ENCODE measurements around the gene CHD2. TPM values are rescaled to one million over a fixed set of nuclear protein-coding genes. Genes with fewer than 3 reads are reported as not detected.

CHD2 gene
- total and polyA plus RNA-seq, 9 donors: 53.4 to 71.2 (median 54.8) TPM

DNA sequence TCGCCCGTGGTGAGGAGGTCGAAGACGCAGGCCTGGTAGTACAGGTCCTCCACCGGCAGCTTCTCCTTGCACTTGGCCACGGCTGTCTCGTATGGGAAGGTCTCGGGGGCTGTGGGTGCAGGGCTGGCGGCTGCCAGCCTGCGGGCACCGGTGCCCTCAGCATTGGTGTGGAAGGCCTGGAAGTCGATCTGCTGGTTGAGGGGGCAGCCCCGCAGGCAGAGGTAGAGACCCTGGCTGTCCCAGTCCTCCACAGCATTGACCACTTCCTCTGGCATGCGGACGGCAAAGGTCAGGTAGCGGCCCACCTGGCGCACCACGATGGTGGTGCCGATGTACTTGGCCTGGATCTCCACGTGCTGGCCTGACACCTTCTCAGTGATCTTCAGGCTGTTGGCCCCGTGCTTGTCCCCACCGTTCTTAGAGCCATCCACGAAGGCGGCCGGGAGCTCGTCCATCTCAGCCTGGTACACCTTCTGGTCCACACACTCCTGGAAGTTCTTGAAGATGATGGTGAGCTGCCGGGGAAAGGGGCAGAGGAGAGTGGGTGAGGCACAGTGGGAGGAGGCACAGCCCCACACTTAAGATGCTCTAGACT, 145.2 kb downstream of the CHD2 start:
- WGBS (ENCODE audit: insufficient coverage): 84% methylated on average over 22 of the region's 27 CpGs
- no peak for DNase-seq

DNA sequence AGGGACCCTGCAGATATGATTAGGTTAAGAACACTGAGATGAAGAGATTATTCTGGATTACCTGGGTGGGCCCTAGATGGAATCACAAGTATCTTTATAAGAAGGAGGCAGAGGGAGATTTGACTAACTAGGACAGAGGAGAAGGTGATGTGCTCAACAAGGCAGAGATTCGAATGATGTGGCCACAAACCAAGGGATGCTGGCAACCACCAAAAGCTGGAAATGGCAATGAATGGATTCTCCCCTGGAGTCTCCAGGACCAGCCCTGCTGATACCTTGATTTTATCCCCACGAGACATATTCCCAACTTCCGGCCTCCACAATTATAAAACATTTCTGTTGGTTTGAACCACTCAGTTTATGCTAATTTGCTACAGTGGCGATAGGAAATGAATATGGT, 146.0 kb downstream of the CHD2 start:
- peaks cover 89% of the 10 kb centered on the region for H3K36me3 ChIP-seq (ENCODE audit: control insufficient read depth, insufficient read depth, low read length)
- 100% methylated on average over 1 of the region's 4 CpGs for WGBS (ENCODE audit: insufficient coverage)

More for the DNA sequence above, 145.2 kb downstream of the CHD2 start:
- no peaks in the 10 kb centered on the region for H3K27me3 ChIP-seq (ENCODE audit: control insufficient read depth, insufficient read depth, low read length)
- H3K4me1 ChIP-seq (ENCODE audit: control insufficient read depth, insufficient read depth, low read length): peaks cover 41% of the 10 kb centered on the region
- no peak overlapping the region for H3K27ac ChIP-seq (ENCODE audit: low read length)
- peaks cover 90% of the 10 kb centered on the region for H3K36me3 ChIP-seq (ENCODE audit: control insufficient read depth, insufficient read depth, low read length)
- H3K4me3 ChIP-seq (ENCODE audit: low read length): no peak overlapping the region
- H3K9me3 ChIP-seq (replicated peaks; ENCODE audit: control insufficient read depth, low read depth, low read length): peaks cover 12% of the 10 kb centered on the region

DNA sequence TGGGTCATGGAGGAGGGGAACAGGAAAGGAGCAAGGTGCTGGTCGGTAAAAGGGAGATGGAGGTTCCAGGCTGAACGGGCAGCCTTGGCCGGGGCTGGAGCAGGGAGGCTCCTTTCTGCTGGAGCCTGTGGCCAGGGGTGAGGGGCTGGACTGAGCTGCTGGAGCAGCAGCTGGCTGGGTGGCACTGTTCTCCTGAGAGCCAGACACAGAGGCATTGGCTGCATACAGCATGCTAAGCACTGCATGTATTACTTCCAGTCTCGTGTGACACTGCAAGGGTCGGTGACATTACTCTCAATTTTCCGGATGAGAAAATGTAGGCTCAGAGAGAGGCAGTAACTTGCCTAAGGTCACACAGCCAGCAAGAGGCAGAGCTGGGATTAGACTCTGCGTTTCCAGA, 146.6 kb downstream of the CHD2 start:
- peaks cover 12% of the 10 kb centered on the region for H3K9me3 ChIP-seq (replicated peaks; ENCODE audit: control insufficient read depth, low read depth, low read length)
- H3K4me1 ChIP-seq (ENCODE audit: control insufficient read depth, insufficient read depth, low read length): peaks cover 41% of the 10 kb centered on the region
- WGBS (ENCODE audit: insufficient coverage): 70% methylated on average over 4 of the region's 7 CpGs
- H3K27ac ChIP-seq (ENCODE audit: low read length): no peak overlapping the region
- H3K4me3 ChIP-seq (ENCODE audit: low read length): no peak overlapping the region
- H3K36me3 ChIP-seq (ENCODE audit: control insufficient read depth, insufficient read depth, low read length): peaks cover 92% of the 10 kb centered on the region
- no peaks in the 10 kb centered on the region for H3K27me3 ChIP-seq (ENCODE audit: control insufficient read depth, insufficient read depth, low read length)
- no peak for DNase-seq

More for the DNA sequence above, 146.0 kb downstream of the CHD2 start:
- Histone ChIP-seq H3K9me3 (replicated peaks; ENCODE audit: control insufficient read depth, low read depth, low read length) (peaks cover 12% of the 10 kb centered on the region), H3K27me3 (ENCODE audit: control insufficient read depth, insufficient read depth, low read length) (no peaks in the 10 kb centered on the region), H3K27ac (ENCODE audit: low read length) (no peak overlapping the region), H3K4me3 (ENCODE audit: low read length) (no peak overlapping the region), H3K4me1 (ENCODE audit: control insufficient read depth, insufficient read depth, low read length) (peaks cover 41% of the 10 kb centered on the region)
- no peak for DNase-seq

DNA sequence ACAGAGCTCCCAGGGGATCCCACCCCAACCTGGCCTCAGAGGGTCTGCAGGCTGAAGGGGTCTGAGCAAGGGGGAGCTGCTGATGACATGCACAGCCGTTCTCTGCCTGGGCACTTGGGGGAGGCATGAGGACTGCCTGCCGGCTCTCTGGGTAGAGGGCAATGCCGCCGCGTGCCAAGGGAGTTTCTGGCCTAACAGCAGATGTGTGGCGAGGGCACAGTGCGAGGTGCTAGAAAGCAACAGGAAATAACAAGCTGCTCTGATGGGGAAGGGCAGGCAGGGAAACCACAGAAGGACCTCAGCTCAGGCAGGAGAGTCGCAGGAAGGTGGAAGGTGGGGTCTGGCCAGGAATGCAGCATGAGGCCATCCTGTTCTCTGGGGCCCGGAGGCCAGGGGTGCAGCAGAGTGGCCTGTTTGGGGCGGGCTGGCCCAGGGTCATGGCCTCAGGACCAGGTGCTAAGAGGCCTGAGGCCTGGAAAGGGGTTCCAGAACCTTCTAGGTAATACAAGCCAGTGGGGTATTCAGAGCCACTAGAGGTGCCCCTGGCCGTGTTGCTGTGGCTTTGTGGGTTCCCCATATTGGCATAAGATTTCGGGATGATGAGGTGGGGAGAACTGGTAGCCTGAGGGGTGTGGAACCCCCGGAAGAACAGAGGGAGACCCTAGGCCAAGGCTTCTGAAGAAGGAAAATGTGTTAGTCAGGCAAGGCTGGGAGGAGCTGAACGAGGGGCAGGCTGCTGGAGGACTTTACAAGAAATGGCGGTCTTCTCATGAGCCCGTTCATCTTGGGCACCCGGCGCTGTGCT, 147.7 kb downstream of the CHD2 start:
- H3K27ac ChIP-seq (ENCODE audit: low read length): no peak overlapping the region
- no peak for DNase-seq
- peaks cover 38% of the 10 kb centered on the region for H3K4me1 ChIP-seq (ENCODE audit: control insufficient read depth, insufficient read depth, low read length)
- no peak overlapping the region for H3K4me3 ChIP-seq (ENCODE audit: low read length)
- peaks cover 96% of the 10 kb centered on the region for H3K36me3 ChIP-seq (ENCODE audit: control insufficient read depth, insufficient read depth, low read length)
- H3K27me3 ChIP-seq (ENCODE audit: control insufficient read depth, insufficient read depth, low read length): no peaks in the 10 kb centered on the region
- 83% methylated on average over 18 of the region's 18 CpGs for WGBS (ENCODE audit: insufficient coverage)
- H3K9me3 ChIP-seq (replicated peaks; ENCODE audit: control insufficient read depth, low read depth, low read length): peaks cover 12% of the 10 kb centered on the region

DNA sequence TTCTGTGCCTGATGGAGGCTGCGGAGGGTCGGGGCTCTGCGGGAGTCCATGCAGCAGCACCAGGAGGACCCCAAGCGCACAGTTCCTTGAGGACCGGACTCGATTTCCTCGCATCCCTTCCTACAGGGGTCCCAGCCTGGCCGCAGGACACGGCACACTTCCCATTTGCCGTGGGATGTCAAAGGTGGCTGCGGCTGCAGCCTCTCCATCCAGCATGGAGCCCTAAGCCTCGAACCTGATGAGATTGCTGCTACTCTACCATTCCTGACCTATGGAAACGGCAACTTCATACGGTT, 148.2 kb downstream of the CHD2 start:
- H3K4me3 ChIP-seq (ENCODE audit: low read length): no peak overlapping the region
- WGBS (ENCODE audit: insufficient coverage): 89% methylated on average over 14 of the region's 14 CpGs
- H3K27me3 ChIP-seq (ENCODE audit: control insufficient read depth, insufficient read depth, low read length): no peaks in the 10 kb centered on the region
- peaks cover 33% of the 10 kb centered on the region for H3K4me1 ChIP-seq (ENCODE audit: control insufficient read depth, insufficient read depth, low read length)
- DNase-seq: no peak
- peaks cover 12% of the 10 kb centered on the region for H3K9me3 ChIP-seq (replicated peaks; ENCODE audit: control insufficient read depth, low read depth, low read length)
- peaks cover 96% of the 10 kb centered on the region for H3K36me3 ChIP-seq (ENCODE audit: control insufficient read depth, insufficient read depth, low read length)
- no peak overlapping the region for H3K27ac ChIP-seq (ENCODE audit: low read length)

DNA sequence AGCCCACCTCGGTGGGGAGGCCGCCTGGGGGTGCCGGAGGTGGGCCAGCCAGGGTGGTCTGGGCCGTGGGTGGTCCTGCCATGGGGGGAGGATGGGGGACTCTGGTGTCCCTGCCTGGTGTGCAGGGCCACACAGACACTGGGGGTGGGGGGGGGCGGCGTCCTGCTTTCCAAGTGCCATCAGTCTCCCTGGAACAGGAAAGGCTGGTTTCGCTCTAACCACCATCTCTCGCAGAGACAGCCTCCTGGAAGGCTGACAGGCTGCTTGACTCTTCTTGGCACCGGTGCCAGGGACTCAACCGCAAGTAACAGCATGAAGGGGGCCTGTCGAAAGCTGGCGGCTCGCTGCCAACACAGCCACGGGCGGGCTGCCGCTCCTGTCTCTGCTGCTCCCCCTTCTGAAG, 148.6 kb downstream of the CHD2 start:
- Histone ChIP-seq H3K36me3 (ENCODE audit: control insufficient read depth, insufficient read depth, low read length) (peaks cover 97% of the 10 kb centered on the region), H3K4me1 (ENCODE audit: control insufficient read depth, insufficient read depth, low read length) (peaks cover 30% of the 10 kb centered on the region), H3K4me3 (ENCODE audit: low read length) (no peak overlapping the region), H3K27me3 (ENCODE audit: control insufficient read depth, insufficient read depth, low read length) (no peaks in the 10 kb centered on the region), H3K9me3 (replicated peaks; ENCODE audit: control insufficient read depth, low read depth, low read length) (peaks cover 12% of the 10 kb centered on the region), H3K27ac (ENCODE audit: low read length) (no peak overlapping the region)
- 59% methylated on average over 10 of the region's 16 CpGs for WGBS (ENCODE audit: insufficient coverage)
- no peak for DNase-seq

DNA sequence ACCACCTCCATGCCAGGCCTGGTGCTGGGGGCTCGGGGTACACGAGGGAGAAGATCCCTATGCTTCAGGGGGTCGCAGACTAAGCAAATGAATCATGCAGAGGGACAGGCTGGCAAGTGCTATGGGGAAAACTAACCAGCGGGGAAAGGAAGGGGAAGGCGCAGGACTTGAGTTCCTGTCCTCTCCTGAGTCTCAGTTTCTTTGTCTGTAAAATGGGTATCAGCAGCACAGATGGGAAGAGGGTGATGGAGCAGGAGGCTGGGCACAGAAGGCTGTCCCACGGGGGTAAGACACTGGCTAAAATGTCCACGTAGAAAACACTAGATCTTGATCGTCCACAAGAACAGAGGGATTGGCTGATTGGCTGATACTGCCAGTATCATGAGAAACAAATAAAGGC, 149.1 kb downstream of the CHD2 start:
- Histone ChIP-seq H3K9me3 (replicated peaks; ENCODE audit: control insufficient read depth, low read depth, low read length) (peaks cover 12% of the 10 kb centered on the region), H3K36me3 (ENCODE audit: control insufficient read depth, insufficient read depth, low read length) (peaks cover 93% of the 10 kb centered on the region), H3K4me3 (ENCODE audit: low read length) (no peak overlapping the region), H3K27ac (ENCODE audit: low read length) (no peak overlapping the region), H3K27me3 (ENCODE audit: control insufficient read depth, insufficient read depth, low read length) (no peaks in the 10 kb centered on the region), H3K4me1 (ENCODE audit: control insufficient read depth, insufficient read depth, low read length) (peaks cover 25% of the 10 kb centered on the region)
- 86% methylated on average over 8 of the region's 8 CpGs for WGBS (ENCODE audit: insufficient coverage)
- DNase-seq: no peak

DNA sequence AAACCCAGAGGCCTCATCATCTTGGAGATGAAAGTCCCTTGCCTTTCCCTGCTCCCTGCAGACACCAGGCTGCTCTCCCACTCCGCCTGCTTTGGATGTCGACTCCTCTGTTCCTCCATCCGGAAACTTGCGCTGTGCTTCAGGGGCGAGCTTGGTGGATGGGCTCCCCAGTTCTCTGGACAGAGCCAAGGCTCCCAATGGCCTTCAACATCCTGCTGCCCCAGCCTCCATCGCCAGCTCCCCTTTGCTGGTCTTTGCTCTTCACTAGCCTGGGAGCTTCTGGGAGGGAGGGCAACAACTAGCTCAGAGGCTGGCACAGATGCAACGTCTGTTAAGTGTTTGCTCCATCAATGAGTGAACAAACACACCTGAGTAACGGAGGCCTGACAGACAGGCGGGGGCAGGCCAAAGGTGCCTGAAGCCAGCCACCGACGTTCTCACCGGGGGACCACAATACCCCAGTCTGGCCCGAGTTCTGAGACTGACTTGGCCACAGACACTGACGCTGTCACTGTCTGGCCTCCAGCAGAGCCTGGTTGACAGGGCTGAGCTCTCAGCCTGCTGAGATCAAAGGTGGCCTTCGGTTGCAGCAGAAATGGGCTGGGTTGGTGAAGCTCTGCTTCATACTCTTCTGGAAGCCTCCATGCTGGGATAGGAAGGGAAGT, 149.9 kb downstream of the CHD2 start:
- DNase-seq: no peak
- Histone ChIP-seq H3K4me3 (ENCODE audit: low read length) (no peak overlapping the region), H3K4me1 (ENCODE audit: control insufficient read depth, insufficient read depth, low read length) (peaks cover 21% of the 10 kb centered on the region), H3K9me3 (replicated peaks; ENCODE audit: control insufficient read depth, low read depth, low read length) (peaks cover 12% of the 10 kb centered on the region), H3K27me3 (ENCODE audit: control insufficient read depth, insufficient read depth, low read length) (no peaks in the 10 kb centered on the region), H3K27ac (ENCODE audit: low read length) (no peak overlapping the region), H3K36me3 (ENCODE audit: control insufficient read depth, insufficient read depth, low read length) (peaks cover 91% of the 10 kb centered on the region)
- WGBS (ENCODE audit: insufficient coverage): 71% methylated on average over 13 of the region's 15 CpGs

DNA sequence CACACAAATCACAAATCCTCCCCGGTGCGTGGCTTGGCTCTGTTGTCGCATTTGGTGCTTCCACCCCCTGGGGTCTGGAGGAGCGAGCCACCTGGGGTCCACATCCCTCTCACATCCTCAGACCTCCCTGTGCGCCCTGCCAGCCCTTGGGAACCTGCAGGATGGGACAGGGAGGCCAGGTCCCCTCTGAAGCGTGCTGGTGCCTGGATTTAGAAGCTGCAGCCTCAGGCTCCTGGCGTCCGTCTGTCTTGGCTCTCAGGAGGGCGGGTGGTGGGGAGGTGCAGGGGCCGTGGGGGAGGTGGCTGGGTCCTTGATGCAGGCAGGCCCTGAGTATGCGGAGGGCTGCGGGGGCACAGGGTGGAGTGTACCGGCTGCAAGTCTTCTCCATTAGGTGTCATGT, 150.5 kb downstream of the CHD2 start:
- Histone ChIP-seq H3K36me3 (ENCODE audit: control insufficient read depth, insufficient read depth, low read length) (peaks cover 91% of the 10 kb centered on the region), H3K9me3 (replicated peaks; ENCODE audit: control insufficient read depth, low read depth, low read length) (peaks cover 12% of the 10 kb centered on the region), H3K4me1 (ENCODE audit: control insufficient read depth, insufficient read depth, low read length) (peaks cover 21% of the 10 kb centered on the region), H3K27ac (ENCODE audit: low read length) (no peak overlapping the region), H3K4me3 (ENCODE audit: low read length) (no peak overlapping the region), H3K27me3 (ENCODE audit: control insufficient read depth, insufficient read depth, low read length) (no peaks in the 10 kb centered on the region)
- no peak for DNase-seq
- 71% methylated on average over 11 of the region's 13 CpGs for WGBS (ENCODE audit: insufficient coverage)

DNA sequence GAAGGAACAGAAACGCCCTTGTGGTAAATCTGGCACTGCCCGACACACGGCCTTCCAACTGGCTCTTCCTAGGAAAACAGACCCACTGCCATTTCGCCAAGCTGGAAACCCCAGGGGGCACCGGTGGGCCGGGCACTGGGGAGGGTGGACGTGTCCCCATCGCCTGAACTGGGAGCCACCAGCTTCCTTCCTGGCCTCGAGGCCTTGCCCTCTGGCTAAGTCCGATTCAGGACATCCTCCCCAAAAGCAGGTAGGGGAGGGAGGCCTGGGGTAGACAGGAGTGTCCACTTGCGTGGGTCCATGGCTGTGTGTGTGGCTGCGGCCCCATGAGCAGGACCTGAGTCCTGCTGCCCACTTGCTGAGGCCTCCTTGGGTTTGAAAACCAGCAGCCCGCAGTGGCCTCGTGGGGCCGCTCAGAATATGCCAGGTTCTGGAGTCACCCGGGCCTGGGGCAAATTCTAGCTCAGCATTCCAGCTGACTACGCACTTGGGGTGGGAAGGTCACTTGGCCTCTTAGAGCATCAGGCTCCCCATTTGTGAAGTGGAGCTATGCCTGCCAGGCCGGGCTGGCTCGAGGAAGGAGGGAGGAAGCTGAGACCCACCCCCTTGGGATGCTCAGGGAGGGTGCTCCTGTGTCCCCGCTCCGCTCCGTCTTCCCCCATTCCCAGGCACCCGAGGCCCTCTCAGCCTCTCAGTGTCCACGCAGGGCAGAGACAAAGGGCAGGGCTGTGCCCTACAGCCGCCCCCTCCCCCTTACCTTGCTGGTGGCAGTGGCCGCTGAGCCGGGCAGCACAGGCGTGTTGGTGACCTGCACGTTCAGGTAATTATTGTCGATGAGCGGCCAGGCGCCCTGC, 151.3 kb downstream of the CHD2 start:
- 84% methylated on average over 27 of the region's 32 CpGs for WGBS (ENCODE audit: insufficient coverage)
- Histone ChIP-seq H3K9me3 (replicated peaks; ENCODE audit: control insufficient read depth, low read depth, low read length) (peaks cover 6% of the 10 kb centered on the region), H3K27ac (ENCODE audit: low read length) (no peak overlapping the region)

More for the DNA sequence above, 151.3 kb downstream of the CHD2 start:
- peaks cover 86% of the 10 kb centered on the region for H3K36me3 ChIP-seq (ENCODE audit: control insufficient read depth, insufficient read depth, low read length)
- H3K4me1 ChIP-seq (ENCODE audit: control insufficient read depth, insufficient read depth, low read length): peaks cover 24% of the 10 kb centered on the region
- H3K4me3 ChIP-seq (ENCODE audit: low read length): no peak overlapping the region
- DNase-seq: no peak
- H3K27me3 ChIP-seq (ENCODE audit: control insufficient read depth, insufficient read depth, low read length): no peaks in the 10 kb centered on the region
